K562 (cell line): ENCODE data around the gene THAP4.

ENCODE experiments used
- CEBPB ChIP-seq: fragments of 450-650 bp; IDR thresholded peaks from 2 replicates; pipeline ENCODE4 v1.6.1; 2016; ENCODE audit warnings: missing genetic modification characterization, missing compliant biosample characterization
- ESRRA ChIP-seq: fragments of 450-650 bp; IDR thresholded peaks from 2 replicates; pipeline ENCODE4 v1.6.1; 2014; ENCODE audit warnings: low read depth, mild to moderate bottlenecking, moderate library complexity, borderline replicate concordance
- ETV5 ChIP-seq: sonication (generic); formaldehyde crosslinking; IDR thresholded peaks from 2 replicates; pipeline ENCODE4 v1.4.0; 2020; ENCODE audit warnings: low read depth, mild to moderate bottlenecking, missing genetic modification reagents
- MAFF ChIP-seq: IDR thresholded peaks from 2 replicates; pipeline ENCODE4 v1.6.1; 2012; ENCODE audit warnings: low read length, improper control_type of control experiment
- MYBL2 ChIP-seq, 2 experiments: fragments of 450-650 bp in 1 of 2; sonication (generic) in 1 of 2; formaldehyde crosslinking in 1 of 2; IDR thresholded peaks; 2 replicates each; pipeline versions ENCODE4 v1.6.1 to v1.8.1; 2017 to 2022; ENCODE audit warnings: borderline replicate concordance in 1 of 2, inconsistent platforms in 1 of 2, low read depth in 1 of 2, mild to moderate bottlenecking in 1 of 2, missing genetic modification reagents in 1 of 2, moderate library complexity in 1 of 2
- NR2C2 ChIP-seq, 2 experiments: fragments of 200-800 bp in 1 of 2; sonication (Bioruptor generic) in 1 of 2; sonication (generic) in 1 of 2; formaldehyde crosslinking in 1 of 2; IDR thresholded peaks; 2 replicates each; pipeline versions ENCODE4 v1.6.1 to v1.8.0; 2016 to 2022; ENCODE audit warnings: mild to moderate bottlenecking in 1 of 2, missing compliant biosample characterization in 1 of 2, missing genetic modification characterization in 1 of 2, missing genetic modification reagents in 1 of 2
- POLR2AphosphoS5 ChIP-seq: IDR thresholded peaks from 2 replicates; pipeline ENCODE4 v1.6.1; 2011; ENCODE audit warnings: mild to moderate bottlenecking, low read depth, low read length, moderate library complexity; ENCODE audit not compliant: control insufficient read depth, insufficient read depth
- RAD21 ChIP-seq, 2 experiments: fragments of 250-450 bp in 1 of 2; fragments of 450-650 bp in 1 of 2; sonication (Bioruptor Pico) in 1 of 2; formaldehyde crosslinking in 1 of 2; IDR thresholded peaks in 1 of 2; conservative IDR thresholded peaks in 1 of 2; 2 replicates each; pipeline versions ENCODE4 v1.4.0 to v1.8.0; 2020 to 2022; ENCODE audit warnings: mild to moderate bottlenecking in 2 of 2, moderate library complexity in 1 of 2
- RBBP5 ChIP-seq: fragments of 200-600 bp; sonication (generic); IDR thresholded peaks from 2 replicates; pipeline ENCODE4 v1.6.1; 2012; ENCODE audit warnings: borderline replicate concordance, mild to moderate bottlenecking, low read length, control low read depth, inconsistent platforms; ENCODE audit not compliant: insufficient read depth, poor library complexity, severe bottlenecking
- SPI1 ChIP-seq: IDR thresholded peaks from 2 replicates; pipeline ENCODE4 v1.6.1; 2011; ENCODE audit warnings: low read depth, low read length, control low read depth, borderline replicate concordance
- TRIM24 ChIP-seq, 2 experiments: fragments of 450-650 bp; IDR thresholded peaks; 2 replicates each; pipeline ENCODE4 v1.6.1; 2016
- ZNF224 ChIP-seq: sonication (generic); formaldehyde crosslinking; IDR thresholded peaks from 2 replicates; pipeline ENCODE4 v1.8.0; 2022; ENCODE audit warnings: mild to moderate bottlenecking, missing genetic modification reagents
- TF ChIP-seq, protein P1 (sequence below): fragments of 250-450 bp; sonication (Bioruptor Pico); IDR thresholded peaks from 2 replicates; pipeline ENCODE4 v1.8.0; 2022; ENCODE audit warnings: moderate library complexity, mild to moderate bottlenecking, inconsistent platforms
- TF ChIP-seq, protein P2 (sequence below), 2 experiments: fragments of 250-450 bp in 1 of 2; fragments of 450-650 bp in 1 of 2; sonication (Bioruptor Pico) in 1 of 2; IDR thresholded peaks; 2 replicates each; pipeline versions ENCODE4 v1.6.1 to v1.8.0; 2016 to 2021; ENCODE audit warnings: mild to moderate bottlenecking in 2 of 2, moderate library complexity in 2 of 2, missing compliant biosample characterization in 1 of 2, missing genetic modification characterization in 1 of 2

DNA sequence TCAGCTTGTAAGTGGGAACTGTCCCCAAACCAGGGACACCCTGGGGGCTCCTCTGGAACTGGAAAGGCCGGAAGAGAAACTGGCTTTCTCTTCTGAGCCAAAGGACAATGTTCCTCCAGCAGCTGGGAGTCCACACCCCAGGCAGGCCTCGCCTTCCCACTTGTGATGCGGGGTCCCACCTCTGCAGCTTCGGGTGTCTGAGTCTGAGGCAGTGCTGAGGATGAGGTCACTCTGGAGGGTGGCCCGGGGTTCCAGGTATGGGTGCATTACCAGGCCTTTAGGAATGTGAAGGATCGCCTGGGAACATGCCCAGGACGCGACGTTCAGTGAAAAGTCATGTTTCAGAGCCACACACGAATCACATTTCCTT lies 96.6 kb downstream of the THAP4 start:
- no peak for TF ChIP-seq CEBPB
- no peak for TF ChIP-seq POLR2AphosphoS5
- TF ChIP-seq NR2C2 (CRISPR knock-in tag; IDR thresholded peaks at IDR 0.05), result no peak
- no peak for TF ChIP-seq NR2C2 (tag; IDR thresholded peaks at IDR 0.05)
- no peak for TF ChIP-seq ESRRA
- no peak for TF ChIP-seq MAFF
- TF ChIP-seq RAD21 (CRISPR knock-in tag; conservative IDR thresholded peaks at IDR 0.05 in 1 of 2, IDR thresholded peaks at IDR 0.05 in 1 of 2), result no peak
- TF ChIP-seq, protein P1, sequence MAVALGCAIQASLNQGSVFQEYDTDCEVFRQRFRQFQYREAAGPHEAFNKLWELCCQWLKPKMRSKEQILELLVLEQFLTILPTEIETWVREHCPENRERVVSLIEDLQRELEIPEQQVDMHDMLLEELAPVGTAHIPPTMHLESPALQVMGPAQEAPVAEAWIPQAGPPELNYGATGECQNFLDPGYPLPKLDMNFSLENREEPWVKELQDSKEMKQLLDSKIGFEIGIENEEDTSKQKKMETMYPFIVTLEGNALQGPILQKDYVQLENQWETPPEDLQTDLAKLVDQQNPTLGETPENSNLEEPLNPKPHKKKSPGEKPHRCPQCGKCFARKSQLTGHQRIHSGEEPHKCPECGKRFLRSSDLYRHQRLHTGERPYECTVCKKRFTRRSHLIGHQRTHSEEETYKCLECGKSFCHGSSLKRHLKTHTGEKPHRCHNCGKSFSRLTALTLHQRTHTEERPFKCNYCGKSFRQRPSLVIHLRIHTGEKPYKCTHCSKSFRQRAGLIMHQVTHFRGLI (CRISPR knock-in tag), result no peak
- no peak for TF ChIP-seq TRIM24 (IDR thresholded peaks at IDR 0.05)
- no peak for TF ChIP-seq RBBP5
- TF ChIP-seq, protein P2, sequence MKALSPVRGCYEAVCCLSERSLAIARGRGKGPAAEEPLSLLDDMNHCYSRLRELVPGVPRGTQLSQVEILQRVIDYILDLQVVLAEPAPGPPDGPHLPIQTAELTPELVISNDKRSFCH (CRISPR knock-in tag; IDR thresholded peaks at IDR 0.05), result no peak
- TF ChIP-seq, protein P2 (tag; IDR thresholded peaks at IDR 0.05), result no peak
- no peak for TF ChIP-seq ZNF224 (CRISPR knock-in tag)
- TF ChIP-seq MYBL2 (IDR thresholded peaks at IDR 0.05; ENCODE audit: low read depth), result no peak
- TF ChIP-seq MYBL2 (CRISPR knock-in tag; IDR thresholded peaks at IDR 0.05; ENCODE audit: borderline replicate concordance), result no peak
- no peak for TF ChIP-seq SPI1
- no peak for TF ChIP-seq ETV5 (CRISPR knock-in tag)
